Anterior cingulate cortex (tissue), 58 donors: ENCODE results near the gene FGF9.

Experiments used
- DNase-seq, 58 donors: peaks; one replicate each; lab custom pipeline; 2025; lab: John Stamatoyannopoulos, UW

Gene FGF9

GRCh38 chr13:21752501-21752900, 81.6 kb downstream of the FGF9 start:
- DNase-seq: no peak

GRCh38 chr13:21753117-21753729, 82.3 kb downstream of the FGF9 start:
- DNase-seq: no peak
